B cell (primary cell): ENCODE data around the gene NBEA.

Experiments used
- EZH2 ChIP-seq: IDR thresholded peaks from 2 replicates; pipeline ENCODE4 v1.6.1; 2012; ENCODE audit warnings: borderline replicate concordance, low read depth, mild to moderate bottlenecking, moderate library complexity, low read length; ENCODE audit not compliant: insufficient read depth, poor library complexity, severe bottlenecking
- TF ChIP-seq, protein P1 (sequence below): fragments of 200-600 bp; IDR thresholded peaks from one replicate; pipeline ENCODE4 v1.8.0; 2022; ENCODE audit warnings: antibody characterized with exemption, mild to moderate bottlenecking

DNA sequence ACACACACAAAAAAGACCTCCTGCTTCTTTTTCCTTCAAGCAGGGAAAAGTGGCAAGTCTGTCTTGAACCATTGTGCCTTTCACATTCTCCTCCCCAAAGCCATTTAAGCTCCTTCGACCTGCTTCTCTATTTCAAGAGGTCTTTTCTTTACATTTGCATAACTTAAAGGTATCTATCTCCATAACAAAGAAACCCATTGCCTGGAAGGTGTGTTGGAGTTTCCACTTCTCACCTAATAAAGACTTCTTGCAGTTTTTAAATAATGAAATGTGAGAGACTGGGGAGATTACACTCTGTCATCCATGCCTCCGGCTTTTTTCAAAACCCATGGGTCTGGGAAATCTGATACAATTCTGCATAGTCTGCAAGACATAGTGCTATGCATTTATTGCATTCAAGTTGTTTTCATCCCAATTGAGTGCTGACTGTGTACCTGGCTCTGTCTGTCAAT is 41.8 kb upstream of the NBEA start:
- TF ChIP-seq, protein P1, sequence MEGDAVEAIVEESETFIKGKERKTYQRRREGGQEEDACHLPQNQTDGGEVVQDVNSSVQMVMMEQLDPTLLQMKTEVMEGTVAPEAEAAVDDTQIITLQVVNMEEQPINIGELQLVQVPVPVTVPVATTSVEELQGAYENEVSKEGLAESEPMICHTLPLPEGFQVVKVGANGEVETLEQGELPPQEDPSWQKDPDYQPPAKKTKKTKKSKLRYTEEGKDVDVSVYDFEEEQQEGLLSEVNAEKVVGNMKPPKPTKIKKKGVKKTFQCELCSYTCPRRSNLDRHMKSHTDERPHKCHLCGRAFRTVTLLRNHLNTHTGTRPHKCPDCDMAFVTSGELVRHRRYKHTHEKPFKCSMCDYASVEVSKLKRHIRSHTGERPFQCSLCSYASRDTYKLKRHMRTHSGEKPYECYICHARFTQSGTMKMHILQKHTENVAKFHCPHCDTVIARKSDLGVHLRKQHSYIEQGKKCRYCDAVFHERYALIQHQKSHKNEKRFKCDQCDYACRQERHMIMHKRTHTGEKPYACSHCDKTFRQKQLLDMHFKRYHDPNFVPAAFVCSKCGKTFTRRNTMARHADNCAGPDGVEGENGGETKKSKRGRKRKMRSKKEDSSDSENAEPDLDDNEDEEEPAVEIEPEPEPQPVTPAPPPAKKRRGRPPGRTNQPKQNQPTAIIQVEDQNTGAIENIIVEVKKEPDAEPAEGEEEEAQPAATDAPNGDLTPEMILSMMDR = no peak
- TF ChIP-seq EZH2 = no peak
